Neutrophil (primary cell): Measurements from ENCODE around the gene ATP13A4.

ENCODE experiments used
- H3K27ac ChIP-seq: fragments of 200-600 bp; sonication (generic); 2 replicates; pipeline ENCODE4 v1.5.1; 2016; ENCODE audit warnings: mild to moderate bottlenecking, moderate library complexity
- H3K27me3 ChIP-seq: fragments of 200-600 bp; sonication (generic); 2 replicates; pipeline ENCODE4 v1.6.0; 2016; ENCODE audit warnings: mild to moderate bottlenecking
- H3K36me3 ChIP-seq: fragments of 200-600 bp; sonication (generic); 2 replicates; pipeline ENCODE4 v1.5.1; 2017
- H3K4me1 ChIP-seq, 2 experiments: fragments of 200-600 bp in 1 of 2; sonication (generic) in 1 of 2; 1 replicate in 1 of 2; 2 replicates in 1 of 2; pipeline versions ENCODE4 v1.5.1 to v1.6.1; 2013 to 2016; ENCODE audit warnings: low read depth in 1 of 2, low read length in 1 of 2, mild to moderate bottlenecking in 1 of 2, moderate library complexity in 1 of 2; ENCODE audit not compliant: control insufficient read depth in 1 of 2, insufficient read depth in 1 of 2
- H3K4me3 ChIP-seq, 2 experiments: fragments of 200-600 bp in 1 of 2; sonication (generic) in 1 of 2; 1 replicate in 1 of 2; 2 replicates in 1 of 2; pipeline ENCODE4 v1.5.1; 2013 to 2016; ENCODE audit warnings: low read depth in 1 of 2, low read length in 1 of 2, mild to moderate bottlenecking in 1 of 2, moderate library complexity in 1 of 2
- H3K9me3 ChIP-seq: fragments of 200-600 bp; sonication (generic); 2 replicates; pipeline ENCODE4 v1.5.1; 2016
- TF ChIP-seq, protein P1 (sequence below): fragments of 200-600 bp; sonication (generic); IDR thresholded peaks from 2 replicates; pipeline ENCODE4 v1.5.1; 2016; ENCODE audit warnings: antibody characterized with exemption

The ATP13A4 gene, protein sequence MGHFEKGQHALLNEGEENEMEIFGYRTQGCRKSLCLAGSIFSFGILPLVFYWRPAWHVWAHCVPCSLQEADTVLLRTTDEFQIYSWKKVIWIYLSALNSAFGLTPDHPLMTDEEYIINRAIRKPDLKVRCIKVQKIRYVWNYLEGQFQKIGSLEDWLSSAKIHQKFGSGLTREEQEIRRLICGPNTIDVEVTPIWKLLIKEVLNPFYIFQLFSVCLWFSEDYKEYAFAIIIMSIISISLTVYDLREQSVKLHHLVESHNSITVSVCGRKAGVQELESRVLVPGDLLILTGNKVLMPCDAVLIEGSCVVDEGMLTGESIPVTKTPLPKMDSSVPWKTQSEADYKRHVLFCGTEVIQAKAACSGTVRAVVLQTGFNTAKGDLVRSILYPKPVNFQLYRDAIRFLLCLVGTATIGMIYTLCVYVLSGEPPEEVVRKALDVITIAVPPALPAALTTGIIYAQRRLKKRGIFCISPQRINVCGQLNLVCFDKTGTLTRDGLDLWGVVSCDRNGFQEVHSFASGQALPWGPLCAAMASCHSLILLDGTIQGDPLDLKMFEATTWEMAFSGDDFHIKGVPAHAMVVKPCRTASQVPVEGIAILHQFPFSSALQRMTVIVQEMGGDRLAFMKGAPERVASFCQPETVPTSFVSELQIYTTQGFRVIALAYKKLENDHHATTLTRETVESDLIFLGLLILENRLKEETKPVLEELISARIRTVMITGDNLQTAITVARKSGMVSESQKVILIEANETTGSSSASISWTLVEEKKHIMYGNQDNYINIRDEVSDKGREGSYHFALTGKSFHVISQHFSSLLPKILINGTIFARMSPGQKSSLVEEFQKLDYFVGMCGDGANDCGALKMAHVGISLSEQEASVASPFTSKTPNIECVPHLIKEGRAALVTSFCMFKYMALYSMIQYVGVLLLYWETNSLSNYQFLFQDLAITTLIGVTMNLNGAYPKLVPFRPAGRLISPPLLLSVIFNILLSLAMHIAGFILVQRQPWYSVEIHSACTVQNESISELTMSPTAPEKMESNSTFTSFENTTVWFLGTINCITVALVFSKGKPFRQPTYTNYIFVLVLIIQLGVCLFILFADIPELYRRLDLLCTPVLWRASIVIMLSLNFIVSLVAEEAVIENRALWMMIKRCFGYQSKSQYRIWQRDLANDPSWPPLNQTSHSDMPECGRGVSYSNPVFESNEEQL

DNA sequence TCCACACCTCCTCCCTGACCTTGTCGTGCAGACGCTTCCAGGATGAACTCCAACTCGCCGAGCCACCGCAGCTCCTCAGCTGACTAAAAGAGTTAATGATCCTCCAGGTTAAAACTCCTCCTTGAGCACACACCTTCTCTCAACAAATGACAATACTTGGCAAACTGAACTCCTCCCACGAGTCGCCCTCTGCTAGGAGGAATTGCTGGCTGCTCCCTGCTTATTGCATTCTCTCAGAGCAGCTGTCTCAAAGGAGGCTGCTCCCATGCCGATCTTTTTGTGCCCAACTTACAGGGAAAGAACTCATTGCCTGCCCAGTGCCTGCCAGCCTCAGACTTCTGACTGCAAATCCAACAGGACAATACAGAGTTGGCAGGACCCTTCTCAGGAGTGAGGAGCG is at the start of gene ATP13A4:
Gene ATP13A4 (minus strand): TSS at position 85 of the 400 bp plus-strand sequence. CDS start 96 bp downstream, outside the sequence.
- Histone ChIP-seq H3K4me3 (no peak within 1 kb of the TSS), H3K27me3 (peaks cover 15% of the 10 kb centered on the region), H3K4me1 (no peaks in the 10 kb centered on the region), H3K27ac (no peak within 1 kb of the TSS), H3K36me3 (no peaks in the 10 kb centered on the region), H3K9me3 (no peaks in the 10 kb centered on the region)
- TF ChIP-seq, protein P1, sequence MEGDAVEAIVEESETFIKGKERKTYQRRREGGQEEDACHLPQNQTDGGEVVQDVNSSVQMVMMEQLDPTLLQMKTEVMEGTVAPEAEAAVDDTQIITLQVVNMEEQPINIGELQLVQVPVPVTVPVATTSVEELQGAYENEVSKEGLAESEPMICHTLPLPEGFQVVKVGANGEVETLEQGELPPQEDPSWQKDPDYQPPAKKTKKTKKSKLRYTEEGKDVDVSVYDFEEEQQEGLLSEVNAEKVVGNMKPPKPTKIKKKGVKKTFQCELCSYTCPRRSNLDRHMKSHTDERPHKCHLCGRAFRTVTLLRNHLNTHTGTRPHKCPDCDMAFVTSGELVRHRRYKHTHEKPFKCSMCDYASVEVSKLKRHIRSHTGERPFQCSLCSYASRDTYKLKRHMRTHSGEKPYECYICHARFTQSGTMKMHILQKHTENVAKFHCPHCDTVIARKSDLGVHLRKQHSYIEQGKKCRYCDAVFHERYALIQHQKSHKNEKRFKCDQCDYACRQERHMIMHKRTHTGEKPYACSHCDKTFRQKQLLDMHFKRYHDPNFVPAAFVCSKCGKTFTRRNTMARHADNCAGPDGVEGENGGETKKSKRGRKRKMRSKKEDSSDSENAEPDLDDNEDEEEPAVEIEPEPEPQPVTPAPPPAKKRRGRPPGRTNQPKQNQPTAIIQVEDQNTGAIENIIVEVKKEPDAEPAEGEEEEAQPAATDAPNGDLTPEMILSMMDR = no peak

DNA sequence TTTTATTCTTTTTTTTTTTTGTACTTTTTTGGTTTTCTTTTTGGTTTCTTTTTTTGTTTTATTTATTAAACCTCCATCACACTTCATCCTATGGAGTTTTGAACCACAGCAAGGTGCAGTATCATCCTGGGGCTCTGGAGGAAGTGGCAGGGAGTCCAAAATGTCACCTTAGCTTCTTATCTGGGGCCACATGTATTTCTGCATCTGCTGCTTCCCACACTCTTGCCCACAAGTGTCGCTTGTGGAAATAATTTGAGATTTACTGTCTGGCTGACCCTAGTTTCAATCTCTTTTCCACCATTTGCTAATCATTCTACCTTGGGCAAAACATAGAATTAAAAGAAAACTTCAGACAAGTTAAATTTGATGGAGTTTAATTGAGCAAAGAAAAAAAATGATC is 44.7 kb upstream of the ATP13A4 start:
- H3K4me3 ChIP-seq = no peak overlapping the region
- TF ChIP-seq, protein P1 = no peak
- H3K27me3 ChIP-seq = no peaks in the 10 kb centered on the region
- H3K27ac ChIP-seq = no peak overlapping the region
- H3K36me3 ChIP-seq = no peaks in the 10 kb centered on the region
- peaks cover under 1 to 6% of the 10 kb centered on the region in 2 experiments for H3K4me1 ChIP-seq
- no peaks in the 10 kb centered on the region for H3K9me3 ChIP-seq

DNA sequence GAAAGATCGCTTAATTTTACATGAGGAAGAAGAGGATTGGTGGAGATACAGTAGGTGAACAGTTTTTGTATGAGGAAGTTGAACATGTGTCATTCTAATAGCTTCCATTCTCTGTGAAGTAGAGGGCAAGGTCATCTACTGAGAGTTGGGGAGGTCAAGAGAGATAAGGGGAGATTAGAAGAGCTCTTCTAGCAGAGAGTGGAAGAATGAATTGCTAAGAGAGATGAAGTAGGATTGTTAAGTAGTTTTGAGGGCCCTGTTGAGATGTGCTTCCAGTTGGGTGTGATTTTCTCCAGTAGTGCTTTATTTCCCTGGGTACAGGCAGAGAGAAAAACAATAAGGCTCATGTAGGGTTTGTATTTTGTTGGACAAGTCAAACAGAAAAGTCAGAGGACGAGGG is 43.5 kb upstream of the ATP13A4 start:
- H3K4me1 ChIP-seq = peaks cover 11 to 17% of the 10 kb centered on the region in 2 experiments
- no peaks in the 10 kb centered on the region for H3K36me3 ChIP-seq
- no peak overlapping the region for H3K4me3 ChIP-seq
- H3K27ac ChIP-seq = no peak overlapping the region
- H3K27me3 ChIP-seq = no peaks in the 10 kb centered on the region
- no peaks in the 10 kb centered on the region for H3K9me3 ChIP-seq
- TF ChIP-seq, protein P1 = no peak

DNA sequence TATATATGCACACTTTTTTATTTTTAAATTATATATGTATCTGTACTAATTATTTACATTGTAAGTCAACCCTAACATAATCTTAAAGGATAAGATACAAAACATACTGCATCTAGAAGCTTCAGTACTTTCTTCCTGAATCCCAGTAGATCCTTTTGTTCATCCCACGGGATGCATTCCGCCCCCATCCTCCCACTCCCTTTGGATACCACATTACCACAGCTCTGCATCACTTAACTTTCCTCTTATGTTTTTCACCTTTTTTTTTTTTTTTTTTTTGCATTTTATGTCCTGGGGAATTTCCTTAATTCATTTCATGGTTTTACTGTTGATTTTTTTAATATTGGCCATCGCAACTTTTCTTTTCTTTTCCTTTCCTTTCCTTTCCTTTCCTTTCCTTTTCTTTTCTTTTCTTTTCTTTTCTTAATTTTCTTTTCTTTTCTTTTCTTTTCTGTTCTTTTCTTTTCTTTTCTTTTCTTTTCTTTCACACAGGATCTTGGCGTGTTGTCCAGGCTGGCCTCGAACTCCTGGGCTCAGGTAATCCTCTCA is 41.3 kb upstream of the ATP13A4 start:
- H3K4me3 ChIP-seq = no peak overlapping the region
- H3K27ac ChIP-seq = no peak overlapping the region
- no peaks in the 10 kb centered on the region for H3K27me3 ChIP-seq
- H3K4me1 ChIP-seq = peaks cover 16 to 22% of the 10 kb centered on the region in 2 experiments
- no peaks in the 10 kb centered on the region for H3K36me3 ChIP-seq
- TF ChIP-seq, protein P1 = no peak
- no peaks in the 10 kb centered on the region for H3K9me3 ChIP-seq
